ENCODE measurements around the gene MBOAT1.

Gene MBOAT1

DNA sequence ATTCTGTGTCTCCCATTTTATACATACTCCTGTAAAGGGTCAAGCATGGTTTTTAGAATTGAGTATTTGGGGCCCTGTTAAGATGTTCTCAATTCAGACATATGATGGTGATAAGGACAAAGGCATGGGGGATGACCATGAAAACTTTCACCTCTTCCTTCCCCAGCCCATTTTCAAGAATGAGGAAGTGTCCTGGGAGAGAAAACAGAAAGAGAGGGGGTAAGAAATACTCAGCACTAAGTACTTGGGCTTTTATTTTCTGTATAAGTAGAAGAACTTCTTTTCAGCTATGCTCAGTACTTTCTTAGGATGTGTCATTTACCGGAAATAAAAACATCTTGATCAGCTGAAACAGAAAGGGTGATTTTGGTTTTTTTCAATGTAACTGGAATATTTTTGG lies 10.9 kb upstream of the MBOAT1 start:
- H3K4me3 ChIP-seq (ENCODE audit: control insufficient read depth, low read depth, low read length): no peak overlapping the region
- TF ChIP-seq, protein P1, sequence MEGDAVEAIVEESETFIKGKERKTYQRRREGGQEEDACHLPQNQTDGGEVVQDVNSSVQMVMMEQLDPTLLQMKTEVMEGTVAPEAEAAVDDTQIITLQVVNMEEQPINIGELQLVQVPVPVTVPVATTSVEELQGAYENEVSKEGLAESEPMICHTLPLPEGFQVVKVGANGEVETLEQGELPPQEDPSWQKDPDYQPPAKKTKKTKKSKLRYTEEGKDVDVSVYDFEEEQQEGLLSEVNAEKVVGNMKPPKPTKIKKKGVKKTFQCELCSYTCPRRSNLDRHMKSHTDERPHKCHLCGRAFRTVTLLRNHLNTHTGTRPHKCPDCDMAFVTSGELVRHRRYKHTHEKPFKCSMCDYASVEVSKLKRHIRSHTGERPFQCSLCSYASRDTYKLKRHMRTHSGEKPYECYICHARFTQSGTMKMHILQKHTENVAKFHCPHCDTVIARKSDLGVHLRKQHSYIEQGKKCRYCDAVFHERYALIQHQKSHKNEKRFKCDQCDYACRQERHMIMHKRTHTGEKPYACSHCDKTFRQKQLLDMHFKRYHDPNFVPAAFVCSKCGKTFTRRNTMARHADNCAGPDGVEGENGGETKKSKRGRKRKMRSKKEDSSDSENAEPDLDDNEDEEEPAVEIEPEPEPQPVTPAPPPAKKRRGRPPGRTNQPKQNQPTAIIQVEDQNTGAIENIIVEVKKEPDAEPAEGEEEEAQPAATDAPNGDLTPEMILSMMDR (conservative IDR thresholded peaks at IDR 0.05; ENCODE audit: control insufficient read depth, insufficient read depth, low read depth, low read length): no peak
- no peak for DNase-seq (ENCODE audit: low read depth)

DNA sequence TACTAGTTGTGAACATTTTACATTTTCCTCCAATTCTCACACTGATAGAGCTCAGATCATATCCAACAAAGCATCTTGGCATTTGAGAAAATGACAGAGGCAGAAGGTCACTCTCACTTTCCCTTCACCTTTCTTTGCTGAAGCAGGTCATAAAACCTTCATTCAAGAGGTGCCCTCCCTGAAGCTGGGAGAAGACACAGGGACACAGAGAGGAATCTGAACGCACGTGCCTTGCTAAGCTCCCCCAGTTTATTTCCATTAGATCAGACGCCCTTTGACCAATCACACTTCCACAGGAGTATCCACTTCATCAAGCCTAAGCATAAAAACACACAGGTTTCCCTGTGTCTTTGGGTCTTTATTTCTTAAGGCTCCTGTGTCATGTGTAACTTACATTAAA lies 9.2 kb upstream of the MBOAT1 start:
- no peak for DNase-seq (ENCODE audit: low read depth)
- H3K4me3 ChIP-seq (ENCODE audit: control insufficient read depth, low read depth, low read length): no peak overlapping the region
- TF ChIP-seq, protein P1 (conservative IDR thresholded peaks at IDR 0.05; ENCODE audit: control insufficient read depth, insufficient read depth, low read depth, low read length): no peak

DNA sequence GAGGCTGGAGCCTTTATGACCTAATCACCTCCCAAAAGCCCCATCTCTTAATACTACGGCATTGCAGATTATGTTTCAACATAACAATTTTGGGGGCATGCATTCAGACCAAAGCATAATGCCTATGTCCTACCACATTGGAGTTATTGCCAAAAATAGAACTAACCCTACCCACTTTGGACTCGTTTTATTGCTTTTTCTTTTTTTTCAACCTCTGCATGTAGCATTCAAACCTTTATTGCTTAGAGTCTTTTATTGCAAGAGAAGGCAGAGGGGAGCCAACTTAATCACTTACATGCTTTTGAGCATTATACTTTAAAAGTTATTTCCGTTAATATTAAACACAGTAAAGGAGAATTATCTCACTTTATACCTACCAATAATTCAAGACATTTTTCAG lies 8.1 kb upstream of the MBOAT1 start:
- no peak overlapping the region for H3K4me3 ChIP-seq (ENCODE audit: control insufficient read depth, low read depth, low read length)
- DNase-seq (ENCODE audit: low read depth): no peak
- TF ChIP-seq, protein P1 (conservative IDR thresholded peaks at IDR 0.05; ENCODE audit: control insufficient read depth, insufficient read depth, low read depth, low read length): no peak

DNA sequence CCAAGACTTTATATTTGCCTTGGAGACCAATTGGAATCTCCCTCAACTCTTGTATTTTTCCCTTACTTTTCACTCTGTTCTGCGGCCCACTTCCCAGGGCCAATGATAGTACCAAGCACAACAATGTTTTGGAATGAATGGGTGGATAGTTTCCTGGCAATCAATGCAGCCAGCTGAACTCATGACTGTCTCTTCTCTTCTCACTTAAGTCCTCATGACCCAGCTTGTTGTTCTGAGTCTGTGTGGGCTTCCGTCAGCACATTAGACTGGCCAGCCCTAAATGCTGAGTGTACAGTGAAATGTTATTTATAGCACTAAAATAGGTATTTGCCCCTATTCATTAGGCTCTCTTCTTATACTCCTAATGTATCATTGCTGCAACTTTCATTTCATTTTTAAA lies 5.6 kb upstream of the MBOAT1 start:
- TF ChIP-seq, protein P1 (conservative IDR thresholded peaks at IDR 0.05; ENCODE audit: control insufficient read depth, insufficient read depth, low read depth, low read length): no peak
- peak; percentile 16 for DNase-seq (ENCODE audit: low read depth)
- H3K4me3 ChIP-seq (ENCODE audit: control insufficient read depth, low read depth, low read length): no peak overlapping the region

DNA sequence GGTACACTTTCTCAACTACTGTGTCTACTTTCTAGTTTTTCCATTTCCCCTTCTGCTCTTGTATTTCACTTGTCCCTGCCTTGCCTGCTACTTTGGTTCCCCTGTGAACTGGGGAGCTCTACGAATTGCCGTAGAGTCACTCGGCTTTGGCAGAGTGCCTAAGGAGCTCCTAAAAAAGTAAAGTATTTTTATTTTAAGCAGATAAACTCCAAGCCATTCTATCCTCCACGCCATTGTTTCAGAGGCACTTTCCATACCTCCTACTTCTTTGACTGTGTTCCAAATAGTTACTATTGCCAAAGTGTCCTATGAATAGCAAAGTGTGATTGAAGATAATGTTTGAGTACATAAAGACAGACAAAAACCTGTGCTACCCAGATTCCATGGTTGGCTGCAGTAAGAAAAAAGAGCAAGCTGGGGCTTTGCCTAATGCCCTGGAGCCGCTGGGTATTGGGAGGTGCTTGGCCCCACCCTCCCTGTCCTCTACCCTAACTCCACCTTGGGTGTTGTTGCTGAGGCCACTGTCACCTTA lies 5.1 kb upstream of the MBOAT1 start:
- no peak overlapping the region for H3K4me3 ChIP-seq (ENCODE audit: control insufficient read depth, low read depth, low read length)
- TF ChIP-seq, protein P1 (conservative IDR thresholded peaks at IDR 0.05; ENCODE audit: control insufficient read depth, insufficient read depth, low read depth, low read length): no peak
- no peak for DNase-seq (ENCODE audit: low read depth)

DNA sequence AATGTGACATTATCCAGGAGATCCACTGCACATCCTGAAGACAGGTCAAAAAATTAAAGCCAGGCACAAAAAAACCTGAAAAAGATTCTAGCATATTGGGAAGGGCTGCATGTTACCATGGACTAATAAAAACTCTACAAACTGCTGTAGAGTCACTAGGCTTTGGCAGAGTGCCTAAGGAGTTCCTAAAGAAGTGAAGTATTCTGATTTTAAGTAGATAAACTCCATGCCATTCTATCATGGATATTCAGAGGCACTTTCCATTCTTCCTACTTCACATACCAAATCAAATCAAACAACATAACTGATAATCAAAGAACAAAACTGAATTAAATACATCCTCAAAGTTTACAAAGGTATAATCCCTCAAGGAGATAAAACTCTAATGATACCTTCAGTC lies 3.0 kb upstream of the MBOAT1 start:
- TF ChIP-seq, protein P1 (conservative IDR thresholded peaks at IDR 0.05; ENCODE audit: control insufficient read depth, insufficient read depth, low read depth, low read length): no peak
- no peak for DNase-seq (ENCODE audit: low read depth)
- no peak overlapping the region for H3K4me3 ChIP-seq (ENCODE audit: control insufficient read depth, low read depth, low read length)

DNA sequence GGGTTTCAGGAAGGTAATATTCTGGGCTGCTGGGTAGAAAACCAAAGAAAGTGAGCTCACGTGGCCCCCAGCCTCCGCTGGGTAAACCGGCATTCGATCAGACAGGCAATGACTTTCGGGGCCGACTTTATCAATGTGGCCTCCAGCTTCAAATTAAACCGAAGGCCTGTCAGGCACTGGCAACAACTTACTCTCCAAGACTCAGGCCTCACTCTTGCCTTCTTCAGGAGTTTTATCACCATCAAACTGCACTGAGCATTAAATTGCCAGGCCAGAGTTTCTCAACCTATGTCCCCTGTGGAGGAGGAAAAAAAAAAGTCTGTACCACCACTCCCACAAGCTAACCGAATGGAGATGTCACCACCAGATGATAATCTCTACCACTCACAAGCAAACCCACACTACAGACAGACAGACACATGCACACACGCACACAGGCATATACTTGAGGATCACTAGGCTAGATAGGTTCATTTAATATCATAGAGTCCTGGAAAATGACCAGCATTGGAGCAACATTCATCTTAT lies 1.1 kb upstream of the MBOAT1 start:
- no peak for DNase-seq (ENCODE audit: low read depth)
- TF ChIP-seq, protein P1 (conservative IDR thresholded peaks at IDR 0.05; ENCODE audit: control insufficient read depth, insufficient read depth, low read depth, low read length): no peak
- peak overlapping the region; percentile 54 for H3K4me3 ChIP-seq (ENCODE audit: control insufficient read depth, low read depth, low read length)

Data from fibroblast of mammary gland (primary cell).